IMR-90 (cell line): ENCODE results near the gene RBMS3.

Experiments
- ELK1 ChIP-seq: fragments of 150-350 bp; IDR thresholded peaks from 2 replicates; pipeline ENCODE4 v1.6.1; 2016; ENCODE audit warnings: low read depth, mild to moderate bottlenecking, low read length, moderate library complexity, borderline replicate concordance
- FOS ChIP-seq: fragments of 150-350 bp; IDR thresholded peaks from 2 replicates; pipeline ENCODE4 v1.6.1; 2016; ENCODE audit warnings: low read depth, low read length
- MAFK ChIP-seq: IDR thresholded peaks from 2 replicates; pipeline ENCODE4 v1.6.1; 2012; ENCODE audit warnings: low read depth, low read length, improper control_type of control experiment
- MXI1 ChIP-seq: IDR thresholded peaks from 2 replicates; pipeline ENCODE4 v1.6.1; 2012; ENCODE audit warnings: low read depth, mild to moderate bottlenecking, low read length, moderate library complexity, borderline replicate concordance
- POLR2A ChIP-seq: IDR thresholded peaks from 2 replicates; pipeline ENCODE4 v1.6.1; 2012; ENCODE audit warnings: mild to moderate bottlenecking, low read depth, low read length
- RCOR1 ChIP-seq: IDR thresholded peaks from 2 replicates; pipeline ENCODE4 v1.6.1; 2012; ENCODE audit warnings: mild to moderate bottlenecking, low read length, improper control_type of control experiment; ENCODE audit not compliant: insufficient replicate concordance
- RFX5 ChIP-seq: IDR thresholded peaks from 2 replicates; pipeline ENCODE4 v1.8.0; 2012; ENCODE audit warnings: low read depth, mild to moderate bottlenecking, low read length, moderate library complexity
- USF2 ChIP-seq: fragments of 150-350 bp; IDR thresholded peaks from 2 replicates; pipeline ENCODE4 v1.6.1; 2017; ENCODE audit warnings: mild to moderate bottlenecking, antibody characterized with exemption, low read length, low read depth
- TF ChIP-seq, protein P1 (sequence below): conservative IDR thresholded peaks from 2 replicates; pipeline ENCODE4 v1.5.1; 2012; ENCODE audit warnings: mild to moderate bottlenecking, low read depth, low read length, improper control_type of control experiment

- no peak for TF ChIP-seq MAFK
- no peak for TF ChIP-seq USF2
- TF ChIP-seq MXI1: no peak
- TF ChIP-seq, protein P1, sequence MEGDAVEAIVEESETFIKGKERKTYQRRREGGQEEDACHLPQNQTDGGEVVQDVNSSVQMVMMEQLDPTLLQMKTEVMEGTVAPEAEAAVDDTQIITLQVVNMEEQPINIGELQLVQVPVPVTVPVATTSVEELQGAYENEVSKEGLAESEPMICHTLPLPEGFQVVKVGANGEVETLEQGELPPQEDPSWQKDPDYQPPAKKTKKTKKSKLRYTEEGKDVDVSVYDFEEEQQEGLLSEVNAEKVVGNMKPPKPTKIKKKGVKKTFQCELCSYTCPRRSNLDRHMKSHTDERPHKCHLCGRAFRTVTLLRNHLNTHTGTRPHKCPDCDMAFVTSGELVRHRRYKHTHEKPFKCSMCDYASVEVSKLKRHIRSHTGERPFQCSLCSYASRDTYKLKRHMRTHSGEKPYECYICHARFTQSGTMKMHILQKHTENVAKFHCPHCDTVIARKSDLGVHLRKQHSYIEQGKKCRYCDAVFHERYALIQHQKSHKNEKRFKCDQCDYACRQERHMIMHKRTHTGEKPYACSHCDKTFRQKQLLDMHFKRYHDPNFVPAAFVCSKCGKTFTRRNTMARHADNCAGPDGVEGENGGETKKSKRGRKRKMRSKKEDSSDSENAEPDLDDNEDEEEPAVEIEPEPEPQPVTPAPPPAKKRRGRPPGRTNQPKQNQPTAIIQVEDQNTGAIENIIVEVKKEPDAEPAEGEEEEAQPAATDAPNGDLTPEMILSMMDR: no peak
- no peak for TF ChIP-seq POLR2A
- no peak for TF ChIP-seq RCOR1
- TF ChIP-seq FOS: no peak
- TF ChIP-seq ELK1: no peak
- TF ChIP-seq RFX5: no peak
Measured at GRCh38 chr3:29870136-29870535, 589.3 kb downstream of the RBMS3 start.
